Measurements from ENCODE around the gene ICAM2. TPM values are rescaled to one million over a fixed set of nuclear protein-coding genes. Genes with fewer than 3 reads are reported as not detected.
"Not testable (repeated sequence)": the region's sequence is repeated elsewhere in the genome, so short reads cannot be mapped to it uniquely, and the experiment has no call there.

The ICAM2 gene
- total RNA-seq, 1 donor from 2014 or later: not detected

DNA sequence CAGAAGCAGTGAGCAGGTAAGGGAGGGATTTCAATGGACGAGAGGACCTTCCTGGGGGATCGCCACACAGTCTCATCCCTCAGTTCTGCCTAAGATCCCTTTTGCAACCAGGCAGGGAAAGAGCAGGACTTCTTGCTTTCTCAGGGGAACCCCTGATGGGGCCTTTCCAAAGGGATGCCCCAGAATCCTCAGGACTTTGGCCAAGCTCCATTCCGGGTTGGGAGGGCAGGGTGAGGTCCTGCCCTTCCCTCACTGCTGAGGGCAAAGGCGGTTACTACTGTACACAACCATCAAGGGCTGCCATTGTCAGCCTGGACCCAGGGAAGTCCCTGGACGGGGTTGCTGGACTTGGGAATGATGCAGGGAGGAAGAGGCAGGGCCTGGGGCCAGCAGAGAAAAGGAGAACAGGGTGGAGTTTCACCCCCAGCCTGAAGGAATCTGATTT, 12.6 kb downstream of the ICAM2 start:
- H3K27me3 Mint-ChIP-seq (ENCODE audit: unreplicated experiment): peaks cover 2% of the 10 kb centered on the region
- no peak for DNase-seq
- no peak overlapping the region for H3K27ac Mint-ChIP-seq (ENCODE audit: unreplicated experiment)
- no peak overlapping the region for H3K4me3 Mint-ChIP-seq (ENCODE audit: unreplicated experiment)
- H3K36me3 Mint-ChIP-seq (ENCODE audit: unreplicated experiment): no peaks in the 10 kb centered on the region
- TF ChIP-seq, protein P1, sequence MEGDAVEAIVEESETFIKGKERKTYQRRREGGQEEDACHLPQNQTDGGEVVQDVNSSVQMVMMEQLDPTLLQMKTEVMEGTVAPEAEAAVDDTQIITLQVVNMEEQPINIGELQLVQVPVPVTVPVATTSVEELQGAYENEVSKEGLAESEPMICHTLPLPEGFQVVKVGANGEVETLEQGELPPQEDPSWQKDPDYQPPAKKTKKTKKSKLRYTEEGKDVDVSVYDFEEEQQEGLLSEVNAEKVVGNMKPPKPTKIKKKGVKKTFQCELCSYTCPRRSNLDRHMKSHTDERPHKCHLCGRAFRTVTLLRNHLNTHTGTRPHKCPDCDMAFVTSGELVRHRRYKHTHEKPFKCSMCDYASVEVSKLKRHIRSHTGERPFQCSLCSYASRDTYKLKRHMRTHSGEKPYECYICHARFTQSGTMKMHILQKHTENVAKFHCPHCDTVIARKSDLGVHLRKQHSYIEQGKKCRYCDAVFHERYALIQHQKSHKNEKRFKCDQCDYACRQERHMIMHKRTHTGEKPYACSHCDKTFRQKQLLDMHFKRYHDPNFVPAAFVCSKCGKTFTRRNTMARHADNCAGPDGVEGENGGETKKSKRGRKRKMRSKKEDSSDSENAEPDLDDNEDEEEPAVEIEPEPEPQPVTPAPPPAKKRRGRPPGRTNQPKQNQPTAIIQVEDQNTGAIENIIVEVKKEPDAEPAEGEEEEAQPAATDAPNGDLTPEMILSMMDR (IDR thresholded peaks at IDR 0.05; ENCODE audit: partially characterized antibody, unreplicated experiment): no peak
- no peaks in the 10 kb centered on the region for H3K4me1 Mint-ChIP-seq (ENCODE audit: low read depth, unreplicated experiment)
- H3K9me3 Mint-ChIP-seq (ENCODE audit: unreplicated experiment): no peaks in the 10 kb centered on the region

DNA sequence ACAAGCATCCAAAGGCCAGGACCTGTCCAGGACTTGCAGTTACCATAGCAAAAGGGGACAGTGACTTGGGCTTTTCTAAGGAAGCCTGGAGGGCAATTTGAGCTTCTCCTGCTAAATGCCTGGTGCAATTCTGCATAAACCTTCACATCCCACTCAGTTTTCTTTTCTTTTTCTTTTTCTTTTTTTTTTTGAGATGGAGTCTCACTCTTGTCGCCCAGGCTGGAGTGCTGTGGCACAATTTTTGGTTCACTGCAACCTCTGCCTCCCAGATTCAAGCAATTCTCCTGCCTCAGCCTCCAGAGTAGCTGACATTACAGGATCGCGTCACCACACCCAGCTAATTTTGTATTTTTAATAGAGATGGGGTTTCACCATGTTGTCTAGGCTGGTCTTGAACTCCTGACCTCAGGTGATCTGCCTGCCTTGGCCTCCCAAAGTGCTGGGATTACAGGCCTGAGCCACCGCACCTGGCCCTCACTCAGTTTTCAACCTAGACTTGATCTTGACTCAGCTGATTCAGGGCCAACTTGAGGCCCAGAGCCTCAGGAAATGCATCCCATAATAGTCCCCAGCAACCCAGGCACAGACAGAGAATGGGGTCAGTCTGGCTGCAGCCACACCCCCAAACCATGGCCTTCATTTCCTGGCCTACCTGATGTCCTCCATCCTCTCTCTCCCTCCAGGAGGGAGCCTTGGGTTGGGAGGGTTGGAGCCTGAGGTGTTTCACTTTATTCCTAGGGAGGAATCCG, 13.2 kb downstream of the ICAM2 start:
- not testable (repeated sequence) for H3K36me3 Mint-ChIP-seq (ENCODE audit: unreplicated experiment); H3K27me3 Mint-ChIP-seq (ENCODE audit: unreplicated experiment); H3K4me1 Mint-ChIP-seq (ENCODE audit: low read depth, unreplicated experiment); H3K9me3 Mint-ChIP-seq (ENCODE audit: unreplicated experiment); H3K27ac Mint-ChIP-seq (ENCODE audit: unreplicated experiment); DNase-seq; H3K4me3 Mint-ChIP-seq (ENCODE audit: unreplicated experiment)

DNA sequence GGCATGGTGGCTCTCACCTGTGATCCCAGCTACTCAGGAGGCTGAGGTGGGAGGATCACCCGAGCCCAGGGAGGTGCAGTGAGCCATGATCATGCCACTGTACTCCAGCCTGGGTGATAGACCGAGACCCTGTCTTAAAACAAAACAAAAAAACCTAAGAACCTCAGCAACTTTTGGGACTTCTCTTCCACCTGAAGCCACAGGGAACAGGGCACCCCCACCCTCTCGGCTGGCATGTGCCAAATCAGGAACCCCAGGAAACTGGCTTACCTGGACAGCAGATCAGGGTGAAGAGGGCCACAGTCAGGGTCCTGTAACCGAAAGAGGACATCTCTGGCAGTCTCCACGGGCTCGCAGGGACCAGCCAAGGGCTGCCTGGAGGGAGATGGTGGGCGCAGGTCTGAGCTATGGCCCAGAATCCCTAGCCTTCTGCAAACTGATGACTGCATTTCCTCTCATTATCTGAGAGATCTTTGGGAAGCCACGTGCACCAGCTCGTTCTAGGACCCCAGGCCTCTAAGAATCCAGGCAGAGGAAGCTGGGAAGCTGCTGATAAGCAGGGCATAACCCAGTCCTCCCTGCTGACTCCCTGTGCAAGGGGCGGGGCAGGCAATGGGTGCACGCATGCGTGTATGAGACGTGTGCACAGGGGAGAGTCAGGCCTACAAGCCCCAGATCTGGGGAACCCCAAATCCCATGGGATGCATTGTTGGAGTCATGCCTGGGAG, 13.9 kb downstream of the ICAM2 start:
- H3K4me1 Mint-ChIP-seq (ENCODE audit: low read depth, unreplicated experiment): no peaks in the 10 kb centered on the region
- no peak for DNase-seq
- H3K4me3 Mint-ChIP-seq (ENCODE audit: unreplicated experiment): no peak overlapping the region
- no peak overlapping the region for H3K27ac Mint-ChIP-seq (ENCODE audit: unreplicated experiment)
- H3K36me3 Mint-ChIP-seq (ENCODE audit: unreplicated experiment): no peaks in the 10 kb centered on the region
- no peaks in the 10 kb centered on the region for H3K9me3 Mint-ChIP-seq (ENCODE audit: unreplicated experiment)
- TF ChIP-seq, protein P1 (IDR thresholded peaks at IDR 0.05; ENCODE audit: partially characterized antibody, unreplicated experiment): no peak
- H3K27me3 Mint-ChIP-seq (ENCODE audit: unreplicated experiment): no peaks in the 10 kb centered on the region

DNA sequence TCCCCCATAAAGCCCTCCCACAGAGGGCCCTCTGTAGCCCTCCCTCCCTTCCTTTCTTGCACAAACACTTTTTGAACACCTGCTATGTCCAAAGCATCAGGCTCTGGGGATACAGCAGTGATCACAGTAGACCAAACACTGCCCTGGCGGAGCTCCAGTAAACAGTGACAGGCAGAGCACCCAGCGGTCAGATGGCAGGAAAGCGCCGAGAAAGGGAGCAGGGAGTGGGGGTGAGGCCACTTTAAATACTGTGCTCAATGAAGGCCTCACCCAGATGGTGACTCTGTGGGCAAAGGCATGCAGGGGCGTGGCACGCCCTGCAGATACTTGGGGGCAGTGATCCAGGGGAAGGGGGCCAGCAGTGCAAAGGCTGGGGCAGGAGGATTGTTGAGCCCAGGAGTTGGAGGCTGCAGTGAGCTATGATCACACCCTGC, 14.7 kb downstream of the ICAM2 start:
- H3K36me3 Mint-ChIP-seq (ENCODE audit: unreplicated experiment): no peaks in the 10 kb centered on the region
- no peaks in the 10 kb centered on the region for H3K27me3 Mint-ChIP-seq (ENCODE audit: unreplicated experiment)
- no peak for DNase-seq
- H3K4me3 Mint-ChIP-seq (ENCODE audit: unreplicated experiment): no peak overlapping the region
- no peaks in the 10 kb centered on the region for H3K9me3 Mint-ChIP-seq (ENCODE audit: unreplicated experiment)
- H3K4me1 Mint-ChIP-seq (ENCODE audit: low read depth, unreplicated experiment): no peaks in the 10 kb centered on the region
- TF ChIP-seq, protein P1 (IDR thresholded peaks at IDR 0.05; ENCODE audit: partially characterized antibody, unreplicated experiment): no peak
- H3K27ac Mint-ChIP-seq (ENCODE audit: unreplicated experiment): no peak overlapping the region

DNA sequence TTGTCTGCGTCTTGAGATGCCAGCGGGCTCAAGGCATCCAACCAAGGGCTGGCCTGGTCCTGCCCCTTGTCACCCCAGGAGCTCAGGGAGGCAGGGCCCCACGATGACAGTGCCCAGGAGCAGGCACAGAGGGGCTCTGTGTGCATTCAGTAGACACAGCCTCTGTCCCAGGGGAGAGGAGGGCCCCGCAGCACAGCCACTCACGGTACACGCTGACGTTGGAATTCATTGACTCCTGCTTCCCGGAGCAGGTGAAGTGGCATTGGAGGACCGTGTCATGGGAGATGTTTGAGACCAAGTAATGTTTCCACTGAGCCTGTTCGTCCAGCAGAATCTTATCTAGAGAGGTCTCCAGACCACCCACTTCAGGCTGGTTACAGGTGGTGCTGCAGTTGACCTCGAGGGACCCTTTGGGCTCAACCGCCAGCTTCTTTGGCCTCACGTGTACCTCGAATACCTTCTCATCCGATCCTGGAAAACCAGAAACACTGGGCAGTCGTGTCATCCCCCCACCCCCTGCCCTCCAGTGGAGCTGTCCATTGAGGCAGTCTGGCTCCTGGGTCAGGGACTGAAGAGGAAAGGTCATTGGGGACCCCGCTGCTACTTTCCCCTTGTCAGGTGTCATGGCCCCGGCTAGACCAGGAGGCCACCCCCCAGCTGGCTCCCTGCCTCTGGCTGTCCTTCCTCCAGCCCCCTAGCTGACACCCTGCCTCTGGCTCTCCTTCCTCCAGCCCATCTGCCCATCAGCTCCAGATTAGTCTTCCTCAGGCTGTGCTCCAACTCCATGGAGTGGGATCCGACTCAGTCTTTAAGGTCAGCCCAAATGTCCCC, 15.3 kb downstream of the ICAM2 start:
- Mint-ChIP-seq H3K4me3 (ENCODE audit: unreplicated experiment) (no peak overlapping the region), H3K27me3 (ENCODE audit: unreplicated experiment) (no peaks in the 10 kb centered on the region), H3K36me3 (ENCODE audit: unreplicated experiment) (no peaks in the 10 kb centered on the region), H3K27ac (ENCODE audit: unreplicated experiment) (no peak overlapping the region), H3K4me1 (ENCODE audit: low read depth, unreplicated experiment) (no peaks in the 10 kb centered on the region), H3K9me3 (ENCODE audit: unreplicated experiment) (no peaks in the 10 kb centered on the region)
- TF ChIP-seq, protein P1 (IDR thresholded peaks at IDR 0.05; ENCODE audit: partially characterized antibody, unreplicated experiment): no peak
- DNase-seq: no peak
